Mucosa of descending colon (tissue), 3 donors: ENCODE measurements around the gene ATP13A5. TPM values are rescaled to one million over a fixed set of nuclear protein-coding genes. Genes with fewer than 3 reads are reported as not detected.

ENCODE experiments used
- ATAC-seq: fragments of 200-7000 bp; cut with Tn5 transposase; one replicate; pipeline ENCODE4 v1.9.1; 2020; ENCODE audit warnings: mild to moderate bottlenecking, moderate library complexity
- DNase-seq, 3 donors: peaks; one replicate each; pipeline ENCODE4 v3.0.0-alpha.2; 2020
- H3K36me3 ChIP-seq: fragments of 200-600 bp; one replicate; pipeline ENCODE4 v1.8.0; 2021; ENCODE audit warnings: low read depth, mild to moderate bottlenecking
- H3K4me1 ChIP-seq: fragments of 200-600 bp; one replicate; pipeline ENCODE4 v1.8.0; 2021; ENCODE audit warnings: low read depth, mild to moderate bottlenecking
- H3K4me3 ChIP-seq: fragments of 200-600 bp; one replicate; pipeline ENCODE4 v1.8.0; 2021; ENCODE audit warnings: mild to moderate bottlenecking
- H3K9me3 ChIP-seq: fragments of 200-600 bp; one replicate; pipeline ENCODE4 v1.8.0; 2021; ENCODE audit warnings: mild to moderate bottlenecking
- CTCF ChIP-seq: fragments of 200-600 bp; IDR thresholded peaks from one replicate; pipeline ENCODE4 v1.8.0; 2022; ENCODE audit warnings: antibody characterized with exemption, mild to moderate bottlenecking
- intact Hi-C, 2 donors: fragments of 100-400 bp; cut with DNase I in 1 of 2; cut with micrococcal nuclease in 1 of 2; formaldehyde crosslinking; loops; one replicate each; pipeline versions ENCODE4 v1.11.0 to v1.11.1; 2022; cut with DNase I, micrococcal nuclease
- total RNA-seq, 3 donors: library from RNA; stranded (reverse); fragmentation: NEBNext Ultra II Directional in 2 of 3; extraction: Animal tissue kit (Norgen Biotek cat#: 25700) in 2 of 3; gene quantifications; one replicate each; pipeline versions ENCODE4 v1.2.1 to v1.2.4, GENCODE V29; 2021 to 2023
- donor health status: DM: no; HTN: no; CAD: no; lungs with moderate emphysema.
- donor health status: DM: no; HTN: no; CAD: no.
- donor health status: DM: no; HTN: yes; CAD: no.

ATP13A5 gene
- total RNA-seq, 3 donors from 2014 or later: 0.35 to 0.61 (median 0.41) TPM

DNA sequence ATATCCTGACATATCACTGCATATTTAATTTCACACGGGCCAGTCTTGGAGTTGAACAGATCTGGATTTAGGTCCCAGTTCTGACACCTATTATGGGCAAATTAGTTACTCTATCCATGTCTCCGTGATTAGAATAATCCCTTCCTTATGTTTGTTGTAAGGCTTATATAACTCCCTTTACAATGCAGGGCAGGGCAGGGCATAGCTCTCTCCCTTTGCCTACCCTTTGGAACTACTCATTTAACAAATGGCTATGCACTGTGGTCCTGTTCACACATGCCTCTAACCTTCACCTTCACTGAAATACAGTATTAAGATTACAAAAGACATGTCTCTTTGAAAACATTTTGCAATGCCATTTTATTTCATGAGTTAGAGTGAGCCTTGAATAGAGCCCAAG, 24.8 kb upstream of the ATP13A5 start:
- Histone ChIP-seq H3K4me3 (no peak overlapping the region), H3K9me3 (no peaks in the 10 kb centered on the region), H3K36me3 (no peaks in the 10 kb centered on the region), H3K4me1 (no peaks in the 10 kb centered on the region)
- TF ChIP-seq CTCF: no peak
- intact Hi-C loops: no loop called here
- no peak for DNase-seq
- ATAC-seq: no peak

DNA sequence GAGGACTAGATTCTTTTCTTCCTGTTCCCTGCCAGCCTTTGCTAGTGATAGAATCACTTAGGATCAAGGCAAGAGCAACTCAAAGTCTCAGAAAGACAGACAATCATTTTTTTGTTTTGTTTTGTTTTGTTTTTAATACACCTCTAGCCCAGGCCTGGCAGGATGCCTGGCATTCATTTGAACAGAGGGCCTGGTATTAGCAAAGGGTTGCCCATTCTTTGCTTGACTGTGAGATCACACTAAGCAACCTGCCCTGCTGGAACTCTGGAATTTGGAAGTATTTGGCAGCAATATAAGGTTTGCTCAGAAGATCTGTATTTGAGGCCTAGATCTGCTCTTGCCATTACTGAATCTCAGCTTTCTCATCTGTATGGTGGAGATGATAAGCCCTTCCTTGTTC, 21.8 kb upstream of the ATP13A5 start:
- ATAC-seq (no peak), DNase-seq (no peak)
- Histone ChIP-seq H3K4me1 (no peaks in the 10 kb centered on the region), H3K36me3 (no peaks in the 10 kb centered on the region), H3K4me3 (no peak overlapping the region), H3K9me3 (no peaks in the 10 kb centered on the region)
- TF ChIP-seq CTCF: no peak
- intact Hi-C loops: no loop called here

DNA sequence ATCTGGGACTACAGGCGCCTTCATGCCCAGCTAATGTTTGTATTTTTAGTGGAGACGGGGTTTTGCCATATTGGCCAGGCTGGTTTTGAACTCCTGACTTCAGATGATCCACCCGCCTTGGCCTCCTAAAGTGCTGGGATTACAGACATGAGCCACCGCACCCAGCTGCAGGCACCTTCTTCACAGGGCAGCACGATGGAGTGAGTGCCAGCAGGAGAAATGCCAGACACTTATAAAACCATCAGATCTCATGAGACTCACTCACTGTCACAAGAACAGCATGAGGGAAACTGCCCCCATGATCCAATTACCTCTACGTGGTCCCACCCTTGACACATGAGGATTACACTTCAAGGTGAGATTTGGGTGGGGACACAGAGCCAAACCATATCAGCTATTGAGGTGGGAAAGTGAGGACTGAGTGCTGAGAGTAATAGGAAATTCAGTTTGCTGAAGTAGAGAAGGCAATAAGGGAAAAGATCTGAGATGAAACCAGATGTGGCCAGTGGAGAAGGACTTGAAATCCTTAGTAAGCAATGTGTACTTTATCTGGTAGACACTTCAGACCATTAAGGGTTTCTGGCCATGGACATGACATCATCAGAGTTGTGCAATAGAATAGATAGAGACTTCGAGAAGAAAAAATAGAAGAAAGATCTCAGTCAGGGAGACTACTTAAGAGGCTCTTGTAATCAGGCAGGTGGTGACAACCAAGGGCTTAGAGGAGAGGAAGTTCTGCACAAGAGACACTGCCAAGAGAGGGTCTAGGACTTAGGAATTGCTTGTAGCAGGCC, 18.1 kb upstream of the ATP13A5 start:
- H3K9me3 ChIP-seq: no peaks in the 10 kb centered on the region
- intact Hi-C loops: no loop called here
- no peaks in the 10 kb centered on the region for H3K36me3 ChIP-seq
- no peak for TF ChIP-seq CTCF
- no peak for ATAC-seq
- no peaks in the 10 kb centered on the region for H3K4me1 ChIP-seq
- no peak for DNase-seq
- no peak overlapping the region for H3K4me3 ChIP-seq

- no peaks in the 10 kb centered on the region for H3K36me3 ChIP-seq
- no peak overlapping the region for H3K4me3 ChIP-seq
- TF ChIP-seq CTCF: no peak
- intact Hi-C loops: no loop called here
- H3K9me3 ChIP-seq: no peaks in the 10 kb centered on the region
- DNase-seq (no peak), ATAC-seq (no peak)
- no peaks in the 10 kb centered on the region for H3K4me1 ChIP-seq
Observed at GRCh38 chr3:193391902-193392301, 13.3 kb upstream of the ATP13A5 start.

- Histone ChIP-seq H3K4me1 (no peaks in the 10 kb centered on the region), H3K36me3 (no peaks in the 10 kb centered on the region), H3K9me3 (no peaks in the 10 kb centered on the region), H3K4me3 (no peak overlapping the region)
- no peak for DNase-seq
- no peak for ATAC-seq
- TF ChIP-seq CTCF: no peak
- intact Hi-C loops: no loop called here
Observed at GRCh38 chr3:193389335-193389734, 10.8 kb upstream of the ATP13A5 start.
